NCI-H2171 (cell line): ENCODE results near the gene QKI.

Source experiments
- DNase-seq: peaks from one replicate; lab custom pipeline; 2025; lab: John Stamatoyannopoulos, UW

The QKI gene

GRCh38 chr6:163620101-163620500 lies 205.6 kb downstream of the QKI start:
- DNase-seq = no peak

- no peak for DNase-seq
Observed at GRCh38 chr6:163620670-163621330, 206.3 kb downstream of the QKI start.

DNA sequence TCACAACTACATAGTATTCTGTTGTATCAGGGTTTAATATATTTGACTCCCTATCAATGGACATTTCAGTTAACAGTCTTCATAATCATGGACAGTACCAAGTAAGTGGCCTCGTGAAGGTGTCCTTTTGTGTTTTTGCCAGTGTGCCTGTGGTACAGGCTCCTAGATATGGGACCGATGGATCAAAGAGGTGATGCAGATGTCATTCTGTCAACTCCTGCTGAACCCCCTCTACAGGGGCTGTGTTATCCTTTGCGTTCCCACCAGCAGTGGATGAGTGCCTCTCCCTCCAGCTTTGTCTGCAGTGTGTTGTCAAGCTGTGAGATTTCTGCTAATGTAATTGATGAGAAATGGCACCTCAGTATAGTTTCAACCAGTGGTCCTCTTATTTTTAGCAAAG lies 210.7 kb downstream of the QKI start:
- no peak for DNase-seq

GRCh38 chr6:163626073-163626867 lies 211.8 kb downstream of the QKI start:
- no peak for DNase-seq

GRCh38 chr6:163627274-163628062 lies 212.9 kb downstream of the QKI start:
- DNase-seq = no peak
